ENCODE measurements around the gene PPARG.

PPARG gene

GRCh38 chr3:12288182-12289129 is at the start of gene PPARG:
Gene PPARG, plus strand, starts transcription at chr3:12289070. Its CDS starts 90,642 bp downstream, at chr3:12379712.
- TF ChIP-seq CTCF (IDR thresholded peaks at IDR 0.05; ENCODE audit: extremely low read depth, missing control alignments), result no peak
- peak; percentile 48 for DNase-seq (ENCODE audit: low spot score)

- no peak for DNase-seq (ENCODE audit: low spot score)
- TF ChIP-seq CTCF (IDR thresholded peaks at IDR 0.05; ENCODE audit: extremely low read depth, missing control alignments), result no peak
Measured at GRCh38 chr3:12239301-12239700, 49.6 kb upstream of the PPARG start.

- TF ChIP-seq CTCF (IDR thresholded peaks at IDR 0.05; ENCODE audit: extremely low read depth, missing control alignments), result no peak
- no peak for DNase-seq (ENCODE audit: low spot score)
Measured at GRCh38 chr3:12242772-12243171, 46.1 kb upstream of the PPARG start.

GRCh38 chr3:12246497-12247163 is 42.2 kb upstream of the PPARG start:
- no peak for DNase-seq (ENCODE audit: low spot score)
- no peak for TF ChIP-seq CTCF (IDR thresholded peaks at IDR 0.05; ENCODE audit: extremely low read depth, missing control alignments)

- no peak for TF ChIP-seq CTCF (IDR thresholded peaks at IDR 0.05; ENCODE audit: extremely low read depth, missing control alignments)
- no peak for DNase-seq (ENCODE audit: low spot score)
Measured at GRCh38 chr3:12247411-12247810, 41.5 kb upstream of the PPARG start.

GRCh38 chr3:12249519-12249918 is 39.4 kb upstream of the PPARG start:
- no peak for DNase-seq (ENCODE audit: low spot score)
- no peak for TF ChIP-seq CTCF (IDR thresholded peaks at IDR 0.05; ENCODE audit: extremely low read depth, missing control alignments)

- TF ChIP-seq CTCF (IDR thresholded peaks at IDR 0.05; ENCODE audit: extremely low read depth, missing control alignments), result no peak
- no peak for DNase-seq (ENCODE audit: low spot score)
Measured at GRCh38 chr3:12252889-12253288, 36.0 kb upstream of the PPARG start.

Data from GM20000 (cell line).